ENCODE measurements around the gene TIMP3.

TIMP3 gene

DNA sequence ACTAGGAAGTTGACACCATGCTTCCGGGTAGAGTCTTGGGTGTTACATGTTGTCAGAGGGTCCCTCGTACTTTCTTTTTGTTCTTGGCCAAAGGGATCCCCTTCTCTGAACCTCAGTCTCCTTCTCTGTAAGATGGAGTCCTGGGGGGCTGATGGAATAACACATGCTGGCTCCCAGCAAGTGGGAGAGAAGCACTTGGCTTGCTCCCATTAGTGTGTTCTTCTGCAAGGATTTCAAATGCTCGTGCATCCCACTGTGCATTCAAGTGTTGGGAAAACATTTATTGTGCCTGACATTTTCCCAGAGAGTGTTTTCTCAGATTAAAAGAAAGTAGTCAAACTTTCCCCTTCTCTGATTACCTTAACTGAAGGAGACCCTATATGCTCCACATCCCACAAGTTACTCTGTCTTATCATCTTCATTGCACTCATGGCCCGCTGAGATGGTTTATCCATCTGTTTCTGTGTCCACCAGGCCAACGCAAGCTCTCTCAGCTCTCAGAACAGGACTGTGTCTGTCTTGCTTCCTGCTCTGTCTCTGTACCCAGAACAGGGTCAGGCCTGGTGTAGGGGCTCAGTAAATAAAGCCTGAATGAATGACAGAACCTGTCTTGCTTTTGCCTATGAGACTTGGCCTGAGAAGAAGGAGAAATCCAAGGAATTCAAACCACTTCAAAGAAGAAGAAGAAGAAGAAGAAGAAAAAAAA lies 16.0 kb upstream of the TIMP3 start:
- no peak for DNase-seq (ENCODE audit: low read depth, low spot score)

GRCh38 chr22:32786027-32786418 lies 15.5 kb upstream of the TIMP3 start:
- DNase-seq (ENCODE audit: low read depth, low spot score) = no peak

GRCh38 chr22:32788904-32789624 lies 12.4 kb upstream of the TIMP3 start:
- DNase-seq (ENCODE audit: low read depth, low spot score) = peak; percentile 87

GRCh38 chr22:32789797-32790620 lies 11.5 kb upstream of the TIMP3 start:
- no peak for DNase-seq (ENCODE audit: low read depth, low spot score)

DNA sequence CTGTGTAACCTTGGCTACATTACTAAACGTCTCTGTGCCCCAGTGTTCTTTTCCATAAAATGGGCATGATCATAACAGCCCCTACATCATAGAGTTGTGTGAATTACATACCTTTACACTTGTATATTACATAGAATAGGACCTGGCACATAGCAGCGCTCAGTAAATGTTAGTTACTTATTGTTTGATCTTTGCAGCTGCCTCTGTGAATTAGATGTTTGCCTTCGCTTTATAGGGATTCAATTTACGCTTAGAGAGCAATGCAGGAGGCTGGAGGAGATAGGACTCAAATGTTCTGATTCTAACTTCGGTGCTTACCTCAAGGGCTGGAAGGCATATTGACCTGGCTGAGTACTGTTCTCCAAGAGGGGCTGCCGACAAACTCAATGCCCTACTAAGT lies 10.4 kb upstream of the TIMP3 start:
- no peak for DNase-seq (ENCODE audit: low read depth, low spot score)

GRCh38 chr22:32791485-32791884 lies 10.0 kb upstream of the TIMP3 start:
- no peak for DNase-seq (ENCODE audit: low read depth, low spot score)

GRCh38 chr22:32793589-32793988 lies 7.9 kb upstream of the TIMP3 start:
- DNase-seq (ENCODE audit: low read depth, low spot score) = no peak

GRCh38 chr22:32794449-32795213 lies 6.9 kb upstream of the TIMP3 start:
- DNase-seq (ENCODE audit: low read depth, low spot score) = no peak

- DNase-seq (ENCODE audit: low read depth, low spot score) = no peak
Measured at GRCh38 chr22:32795214-32795596, 6.3 kb upstream of the TIMP3 start.

DNA sequence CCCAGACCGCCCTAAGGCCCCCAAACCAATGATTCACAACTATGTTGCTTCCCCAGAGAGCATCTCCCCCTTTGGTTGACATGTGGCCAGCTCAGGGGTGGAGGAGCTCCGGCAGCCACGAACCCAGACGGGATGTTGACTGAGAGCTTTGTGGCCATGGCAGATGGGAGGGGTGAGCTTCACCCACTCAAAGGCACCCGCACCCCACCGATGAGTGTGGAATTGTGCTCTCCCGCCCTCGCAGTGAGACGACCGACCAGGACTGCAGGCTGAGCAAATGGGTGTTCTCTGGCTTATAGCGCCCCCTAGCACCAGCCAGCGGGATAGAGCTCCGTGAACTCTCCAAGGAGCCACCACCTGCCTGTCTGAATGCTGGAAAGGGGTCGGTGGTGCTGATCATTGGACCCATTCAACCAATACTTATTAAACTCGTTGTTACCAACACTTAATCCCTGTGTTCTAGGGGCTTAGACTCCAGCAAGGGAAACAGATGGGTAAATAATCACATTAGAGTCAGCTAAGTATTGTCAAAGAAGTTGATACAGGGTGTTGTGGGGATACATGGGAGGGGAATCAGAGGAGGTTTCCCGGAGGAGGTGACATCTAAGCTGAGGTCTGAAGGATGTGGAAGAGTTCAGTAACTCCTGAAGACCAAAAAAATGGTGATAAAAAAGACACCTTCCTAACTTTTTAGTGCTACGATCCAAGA lies 4.5 kb upstream of the TIMP3 start:
- peak; percentile 85 for DNase-seq (ENCODE audit: low read depth, low spot score)

GRCh38 chr22:32799496-32799895 lies 2.0 kb upstream of the TIMP3 start:
- no peak for DNase-seq (ENCODE audit: low read depth, low spot score)

- DNase-seq (ENCODE audit: low read depth, low spot score) = no peak
Measured at GRCh38 chr22:32800158-32800882, 1.2 kb upstream of the TIMP3 start.

DNA sequence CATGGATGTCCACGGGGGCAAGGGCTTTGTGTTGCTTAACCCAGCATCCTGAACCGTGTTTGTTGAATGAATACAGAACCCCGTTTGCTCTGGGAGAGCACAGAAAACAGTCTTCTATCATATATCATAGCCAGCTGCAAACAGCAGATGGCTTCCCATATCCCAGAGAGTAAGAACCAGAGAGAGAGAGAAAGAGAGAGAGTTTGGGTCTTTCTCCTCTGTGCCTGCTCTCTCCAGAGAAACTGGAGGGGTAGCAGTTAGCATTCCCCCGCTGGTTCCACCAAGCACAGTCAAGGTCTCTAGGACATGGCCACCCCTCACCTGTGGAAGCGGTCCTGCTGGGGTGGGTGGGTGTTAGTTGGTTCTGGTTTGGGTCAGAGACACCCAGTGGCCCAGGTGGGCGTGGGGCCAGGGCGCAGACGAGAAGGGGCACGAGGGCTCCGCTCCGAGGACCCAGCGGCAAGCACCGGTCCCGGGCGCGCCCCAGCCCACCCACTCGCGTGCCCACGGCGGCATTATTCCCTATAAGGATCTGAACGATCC lies 440 bp upstream of the TIMP3 start:
- no peak for DNase-seq (ENCODE audit: low read depth, low spot score)

GRCh38 chr22:32802237-32802765 lies 796 bp downstream of the TIMP3 start:
- peak; percentile 52 for DNase-seq (ENCODE audit: low read depth, low spot score)

DNA sequence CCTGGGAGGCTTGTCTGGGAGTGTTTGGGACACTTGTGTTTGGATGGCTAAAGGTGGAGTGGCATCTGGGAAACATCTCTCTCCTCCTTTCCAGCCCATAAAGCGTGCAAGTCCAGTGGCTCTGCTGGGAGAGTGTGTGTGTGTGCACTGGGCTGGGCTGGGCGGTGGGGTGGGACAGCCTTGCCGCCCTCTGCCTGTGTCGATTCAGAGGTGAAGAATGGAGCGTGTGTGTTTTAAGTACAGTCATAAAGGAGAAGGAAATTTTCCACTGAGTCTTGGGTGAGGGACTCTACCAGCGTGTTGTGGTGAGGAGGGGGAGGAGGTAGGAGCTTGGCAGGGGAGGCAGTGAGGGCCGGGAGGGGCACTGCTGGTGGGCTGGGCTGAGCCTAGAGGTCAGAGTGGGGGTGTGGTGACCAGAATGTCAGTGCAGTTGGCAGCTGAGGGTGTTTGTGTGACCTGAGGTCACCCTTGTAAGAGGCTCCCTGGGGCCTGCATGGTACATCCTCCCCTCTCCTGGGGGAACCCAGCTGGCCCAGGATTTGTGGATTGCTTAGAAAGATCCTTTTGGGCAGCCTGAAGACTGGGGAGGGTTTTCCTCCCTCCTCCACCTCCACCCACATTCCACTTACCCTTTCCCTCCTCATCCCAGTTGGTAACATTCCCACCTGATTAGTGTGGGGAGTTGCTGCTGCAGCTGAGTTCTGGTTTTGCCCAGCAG lies 1.7 kb downstream of the TIMP3 start:
- peak; percentile 63 for DNase-seq (ENCODE audit: low read depth, low spot score)

DNA sequence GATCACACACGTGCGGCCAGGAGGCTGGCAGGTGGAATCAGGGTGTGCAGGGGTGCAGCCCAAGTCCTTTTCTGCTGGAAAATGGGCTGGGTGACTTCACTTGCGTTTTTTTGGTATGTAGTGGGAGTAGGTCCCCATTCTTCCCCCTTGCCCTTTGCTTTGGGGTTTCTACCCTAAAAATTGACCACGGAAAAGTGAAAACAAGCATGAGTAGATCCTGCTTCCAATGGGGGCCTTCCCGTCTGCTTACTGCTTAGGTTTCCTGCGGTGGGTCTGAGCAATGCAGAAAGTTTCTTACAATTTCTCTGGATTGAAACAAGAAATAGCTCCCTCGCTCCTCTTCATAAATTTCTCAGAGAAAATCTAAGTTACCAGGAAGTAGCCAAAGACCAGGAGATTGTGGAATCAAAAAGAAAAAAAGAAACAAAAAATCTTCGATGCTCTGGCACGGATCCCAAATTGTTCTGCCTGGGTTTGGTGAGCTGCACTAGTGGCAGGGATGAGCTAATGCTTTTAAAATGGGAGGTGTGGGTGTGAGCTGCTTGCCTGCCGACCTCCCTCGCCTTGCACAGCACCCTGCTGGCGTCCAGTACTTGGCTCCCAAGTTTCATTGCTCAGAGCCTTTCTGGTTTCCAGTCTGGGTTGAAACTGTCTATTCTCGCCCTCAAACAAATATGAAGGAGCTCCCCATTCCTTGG lies 2.4 kb downstream of the TIMP3 start:
- peak; percentile 70 for DNase-seq (ENCODE audit: low read depth, low spot score)

DNA sequence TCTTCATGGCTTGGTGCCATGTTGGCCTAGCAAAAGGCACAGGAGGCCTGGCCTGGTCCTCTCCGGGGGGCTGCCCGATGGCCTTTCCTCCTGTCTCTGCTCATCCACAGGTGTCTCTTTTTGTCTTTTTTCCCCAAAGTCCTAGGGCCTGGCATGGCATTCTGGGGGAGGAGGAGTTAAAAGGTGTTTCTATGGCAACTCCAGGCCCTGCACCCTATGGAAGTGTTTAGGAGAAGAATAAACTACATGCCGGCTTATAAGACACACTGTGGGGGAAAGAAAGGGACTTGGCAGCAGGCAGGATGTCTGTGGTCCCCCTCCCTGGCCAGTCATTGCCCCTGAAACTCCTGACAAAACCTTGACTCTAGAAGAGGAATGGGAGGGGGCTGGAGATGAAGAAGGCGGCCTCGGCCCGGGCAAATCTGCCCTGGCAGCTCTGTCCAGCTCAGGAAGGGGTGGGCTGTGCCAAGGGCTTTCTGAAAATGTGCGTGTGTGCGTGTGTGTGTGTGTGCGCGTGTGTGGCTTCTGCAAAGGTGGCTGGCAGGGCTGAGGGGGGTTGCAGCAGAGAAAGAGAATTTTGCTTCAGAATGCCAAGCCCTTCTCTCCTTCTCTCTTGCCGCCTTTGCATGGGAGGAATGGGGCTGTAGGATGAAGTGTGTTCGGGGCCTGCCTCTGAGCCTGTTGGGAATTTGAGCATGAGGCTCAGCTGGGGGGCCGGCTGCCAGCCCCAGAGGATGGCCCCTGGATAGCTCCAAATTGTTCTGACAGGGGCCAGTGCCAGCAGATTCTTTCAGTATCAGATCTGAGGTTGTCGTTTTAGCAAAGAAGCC lies 3.2 kb downstream of the TIMP3 start:
- peak; percentile 50 for DNase-seq (ENCODE audit: low read depth, low spot score)
